HG02588 (cell line): ENCODE results near the gene GINM1.

Source experiments
- ATAC-seq: cut with Tn5 transposase; IDR thresholded peaks from one replicate; pipeline ENCODE4 v1.9.1; 2021; ENCODE audit warnings: mild to moderate bottlenecking, moderate library complexity; ENCODE audit not compliant: unreplicated experiment

Gene GINM1

GRCh38 chr6:149592983-149593382, 26.8 kb downstream of the GINM1 start:
- no peak for ATAC-seq

DNA sequence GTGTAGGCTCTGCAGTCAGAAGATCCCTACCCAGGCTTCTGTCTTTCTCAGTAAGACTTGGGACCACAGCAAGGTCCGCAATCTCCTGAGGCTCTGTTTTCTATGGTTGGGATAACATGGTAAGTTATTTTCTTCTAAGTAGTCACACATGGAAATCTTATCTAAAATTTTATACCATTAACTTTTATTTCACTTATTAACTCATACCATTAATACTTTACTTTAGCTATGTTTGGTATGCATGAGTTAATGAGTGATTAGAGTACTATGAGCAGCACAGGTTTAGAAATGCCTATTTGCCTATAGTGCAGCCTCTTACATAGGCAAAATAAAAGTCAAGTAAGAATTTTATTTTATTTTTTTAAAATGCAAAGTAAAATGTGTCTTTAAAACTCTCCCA, 27.2 kb downstream of the GINM1 start:
- no peak for ATAC-seq

DNA sequence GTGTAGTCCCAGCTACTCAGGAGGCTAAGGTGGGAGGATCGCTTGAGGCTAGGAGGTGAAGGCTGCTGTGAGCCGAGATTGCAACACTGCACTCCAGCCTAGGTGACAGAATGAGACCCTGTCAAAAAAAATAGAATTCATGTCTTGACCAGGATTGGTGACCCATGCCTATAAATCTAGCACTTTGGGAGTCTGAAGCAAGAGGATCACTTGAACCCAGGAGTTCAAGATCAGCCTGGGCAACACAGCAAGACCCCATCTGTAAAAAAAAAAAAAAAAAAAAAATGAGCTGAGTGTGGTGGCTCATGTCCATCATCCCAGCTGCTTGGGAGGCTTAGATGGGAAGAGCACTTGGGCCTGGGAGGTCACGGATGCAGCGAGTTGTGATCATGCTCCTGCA, 34.3 kb downstream of the GINM1 start:
- ATAC-seq, result no peak

GRCh38 chr6:149608381-149608982, 42.3 kb downstream of the GINM1 start:
- ATAC-seq, result no peak

- no peak for ATAC-seq
Measured at GRCh38 chr6:149614337-149614736, 48.2 kb downstream of the GINM1 start.

GRCh38 chr6:149615805-149616204, 49.6 kb downstream of the GINM1 start:
- ATAC-seq, result no peak

DNA sequence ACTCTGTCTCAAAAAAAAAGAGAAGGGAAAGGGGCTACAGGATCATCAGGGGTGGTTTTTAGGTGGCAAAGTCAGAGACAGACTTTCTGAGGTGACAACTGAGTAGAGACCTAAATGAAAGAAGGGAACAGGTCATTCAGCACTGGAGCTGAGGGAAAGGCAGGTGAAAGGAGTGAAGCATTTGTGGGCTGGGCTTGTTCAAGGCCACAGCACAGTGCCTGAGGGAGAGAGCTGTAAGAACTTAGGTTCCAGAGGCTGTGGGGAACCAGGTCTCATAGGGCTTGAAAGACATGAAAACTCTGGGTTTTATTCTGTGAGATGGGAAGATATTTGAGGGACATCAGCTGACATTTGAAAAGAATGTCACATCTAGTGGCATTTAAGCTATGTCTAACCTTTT, 61.5 kb downstream of the GINM1 start:
- no peak for ATAC-seq

GRCh38 chr6:149628875-149629510, 62.8 kb downstream of the GINM1 start:
- ATAC-seq, result peak; percentile 69

- no peak for ATAC-seq
Measured at GRCh38 chr6:149634315-149634714, 68.1 kb downstream of the GINM1 start.

- ATAC-seq, result no peak
Measured at GRCh38 chr6:149636124-149636523, 69.9 kb downstream of the GINM1 start.
